NT2/D1 (cell line): ENCODE data around the gene APOBEC3A.

ENCODE experiments used
- DNase-seq: peaks from one replicate; pipeline ENCODE4 v3.0.0-alpha.2; 2011; ENCODE audit warnings: low read depth, low spot score
- H3K27me3 ChIP-seq: 2 replicates; pipeline ENCODE4 v1.6.0; 2011; ENCODE audit warnings: mild to moderate bottlenecking; ENCODE audit not compliant: insufficient read length, insufficient read depth
- H3K36me3 ChIP-seq: 2 replicates; pipeline ENCODE4 v1.6.1; 2011; ENCODE audit warnings: mild to moderate bottlenecking, low read length, mixed read lengths; ENCODE audit not compliant: insufficient read depth, insufficient read length
- H3K4me1 ChIP-seq: 2 replicates; pipeline ENCODE4 v1.5.1; 2011; ENCODE audit not compliant: insufficient read depth, insufficient read length
- H3K4me3 ChIP-seq: 2 replicates; pipeline ENCODE4 v1.5.1; 2011; ENCODE audit warnings: low read depth; ENCODE audit not compliant: insufficient read length
- H3K9ac ChIP-seq: 2 replicates; pipeline ENCODE4 v1.6.0; 2011; ENCODE audit warnings: low read depth; ENCODE audit not compliant: insufficient read length
- H3K9me3 ChIP-seq: 2 replicates; pipeline ENCODE4 v1.5.1; 2011; ENCODE audit warnings: mild to moderate bottlenecking, low read length; ENCODE audit not compliant: insufficient read depth
- SUZ12 ChIP-seq: IDR thresholded peaks from 2 replicates; pipeline ENCODE4 v1.6.1; 2011; ENCODE audit not compliant: insufficient read length, insufficient read depth; ENCODE audit errors: extremely low read depth
- YY1 ChIP-seq: IDR thresholded peaks from 2 replicates; pipeline ENCODE4 v1.6.1; 2011; ENCODE audit not compliant: insufficient read length, insufficient read depth
- ZNF274 ChIP-seq: IDR thresholded peaks from 2 replicates; pipeline ENCODE4 v1.6.1; 2011; ENCODE audit warnings: mild to moderate bottlenecking, low read depth, low read length

Gene APOBEC3A

GRCh38 chr22:38963872-38964271 is 6.5 kb downstream of the APOBEC3A start:
- TF ChIP-seq YY1 (no peak), ZNF274 (no peak), SUZ12 (no peak)
- H3K4me3 ChIP-seq = no peak overlapping the region
- H3K9ac ChIP-seq = no peak overlapping the region

GRCh38 chr22:38964306-38964705 is 6.9 kb downstream of the APOBEC3A start:
- Histone ChIP-seq H3K36me3 (no peaks in the 10 kb centered on the region), H3K9me3 (no peaks in the 10 kb centered on the region), H3K9ac (no peak overlapping the region), H3K4me1 (no peaks in the 10 kb centered on the region), H3K4me3 (no peak overlapping the region), H3K27me3 (peaks cover 3% of the 10 kb centered on the region)
- no peak for TF ChIP-seq YY1
- no peak for TF ChIP-seq SUZ12
- no peak for TF ChIP-seq ZNF274
- no peak for DNase-seq

More at GRCh38 chr22:38963872-38964271, 6.5 kb downstream of the APOBEC3A start:
- H3K27me3 ChIP-seq = peaks cover 3% of the 10 kb centered on the region
- DNase-seq = no peak
- H3K4me1 ChIP-seq = no peaks in the 10 kb centered on the region
- H3K36me3 ChIP-seq = no peaks in the 10 kb centered on the region
- no peaks in the 10 kb centered on the region for H3K9me3 ChIP-seq

GRCh38 chr22:38964989-38965388 is 7.6 kb downstream of the APOBEC3A start:
- no peaks in the 10 kb centered on the region for H3K9me3 ChIP-seq
- H3K9ac ChIP-seq = no peak overlapping the region
- TF ChIP-seq SUZ12 (no peak), YY1 (no peak), ZNF274 (no peak)
- H3K36me3 ChIP-seq = no peaks in the 10 kb centered on the region
- H3K4me1 ChIP-seq = no peaks in the 10 kb centered on the region
- H3K4me3 ChIP-seq = no peak overlapping the region
- no peak for DNase-seq
- H3K27me3 ChIP-seq = no peaks in the 10 kb centered on the region

- Histone ChIP-seq H3K4me1 (no peaks in the 10 kb centered on the region), H3K9me3 (no peaks in the 10 kb centered on the region), H3K36me3 (no peaks in the 10 kb centered on the region), H3K27me3 (no peaks in the 10 kb centered on the region), H3K4me3 (no peak overlapping the region), H3K9ac (no peak overlapping the region)
- TF ChIP-seq ZNF274 (no peak), SUZ12 (no peak), YY1 (no peak)
- no peak for DNase-seq
These were observed 8.4 kb downstream of the APOBEC3A start for GRCh38 chr22:38965614-38966379.

- H3K4me1 ChIP-seq = no peaks in the 10 kb centered on the region
- TF ChIP-seq YY1 (no peak), SUZ12 (no peak), ZNF274 (no peak)
- H3K27me3 ChIP-seq = no peaks in the 10 kb centered on the region
- no peak overlapping the region for H3K9ac ChIP-seq
- H3K4me3 ChIP-seq = no peak overlapping the region
- no peak for DNase-seq
- no peaks in the 10 kb centered on the region for H3K36me3 ChIP-seq
- H3K9me3 ChIP-seq = no peaks in the 10 kb centered on the region
These were observed 8.9 kb downstream of the APOBEC3A start for GRCh38 chr22:38966380-38966702.

GRCh38 chr22:38966942-38967341 is 9.5 kb downstream of the APOBEC3A start:
- TF ChIP-seq SUZ12 (no peak), ZNF274 (no peak), YY1 (no peak)
- DNase-seq = no peak
- no peaks in the 10 kb centered on the region for H3K36me3 ChIP-seq
- H3K27me3 ChIP-seq = no peaks in the 10 kb centered on the region
- H3K9ac ChIP-seq = no peak overlapping the region
- no peak overlapping the region for H3K4me3 ChIP-seq
- H3K9me3 ChIP-seq = no peaks in the 10 kb centered on the region
- no peaks in the 10 kb centered on the region for H3K4me1 ChIP-seq

GRCh38 chr22:38967451-38968450 is 10.3 kb downstream of the APOBEC3A start:
- Histone ChIP-seq H3K27me3 (no peaks in the 10 kb centered on the region), H3K36me3 (no peaks in the 10 kb centered on the region), H3K4me1 (no peaks in the 10 kb centered on the region), H3K9ac (no peak overlapping the region), H3K4me3 (no peak overlapping the region), H3K9me3 (no peaks in the 10 kb centered on the region)
- DNase-seq = no peak
- TF ChIP-seq YY1 (no peak), SUZ12 (no peak), ZNF274 (no peak)
